GM12801 (cell line): ENCODE results near the gene FREM1.

ENCODE experiments used
- CTCF ChIP-seq: IDR thresholded peaks from one replicate; pipeline ENCODE4 v1.5.1; 2011; ENCODE audit warnings: control low read depth; ENCODE audit not compliant: insufficient read length; ENCODE audit errors: extremely low read depth

The FREM1 gene

DNA sequence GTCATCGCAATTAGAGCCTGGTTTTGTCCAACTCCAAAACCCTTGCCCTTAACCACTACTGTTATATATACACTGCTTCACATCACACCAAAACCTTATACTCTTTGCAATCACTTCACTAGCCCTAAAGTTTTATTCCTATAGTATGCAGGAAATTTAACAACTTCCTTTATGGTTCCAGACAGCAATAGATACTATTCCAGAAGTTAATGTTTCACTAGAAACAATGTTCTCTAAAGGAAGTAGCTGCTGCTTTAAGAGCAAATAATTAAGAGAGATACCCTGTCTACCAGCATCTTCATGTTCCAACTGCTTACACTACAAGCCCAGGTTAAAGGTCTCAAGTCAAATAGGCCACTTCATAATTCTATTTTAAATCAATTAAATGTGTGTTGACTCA, 22.0 kb downstream of the FREM1 start:
- no peak for TF ChIP-seq CTCF

DNA sequence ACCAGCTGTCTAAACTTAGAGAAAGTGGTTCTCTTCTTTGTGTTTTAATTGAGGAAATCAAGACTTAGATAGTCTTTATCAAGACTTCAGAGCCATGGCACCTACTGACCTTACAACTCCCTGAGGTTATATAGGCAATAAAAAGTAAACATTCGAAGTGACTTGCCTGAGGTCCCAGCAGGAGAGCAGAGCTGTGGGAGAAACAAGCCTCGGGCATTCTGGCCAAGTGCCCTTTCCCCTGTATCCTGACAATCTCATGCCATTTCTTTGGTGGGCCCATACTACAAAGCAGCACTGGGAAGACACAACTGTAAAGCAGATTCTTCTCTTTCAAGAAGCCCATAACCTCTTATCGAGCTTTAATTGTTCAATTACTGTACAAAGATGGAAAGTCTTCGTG, 23.1 kb downstream of the FREM1 start:
- TF ChIP-seq CTCF: no peak

GRCh38 chr9:14883310-14883944, 26.8 kb downstream of the FREM1 start:
- no peak for TF ChIP-seq CTCF

DNA sequence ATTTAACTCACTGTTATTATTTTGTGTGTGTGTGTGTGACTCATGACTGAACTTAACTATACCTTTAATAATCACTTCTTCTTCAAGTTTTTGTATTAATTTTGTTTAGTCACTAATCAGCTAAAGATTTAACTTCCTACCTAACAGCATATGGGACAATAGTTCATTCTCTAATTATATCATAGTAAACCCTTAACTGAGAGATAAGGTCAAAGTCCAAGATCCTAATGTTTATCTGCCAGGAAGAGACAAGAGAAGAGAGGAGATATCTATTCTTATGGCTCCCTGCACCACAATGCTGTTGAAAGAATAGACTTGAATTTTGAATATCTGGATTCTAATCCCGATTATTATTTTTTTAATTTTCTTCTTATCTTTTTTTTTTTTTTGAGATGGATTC, 28.1 kb downstream of the FREM1 start:
- no peak for TF ChIP-seq CTCF

GRCh38 chr9:14881006-14881405, 29.2 kb downstream of the FREM1 start:
- no peak for TF ChIP-seq CTCF

- TF ChIP-seq CTCF: no peak
These were observed 40.1 kb downstream of the FREM1 start for GRCh38 chr9:14870090-14870489.

- no peak for TF ChIP-seq CTCF
These were observed 40.6 kb downstream of the FREM1 start for GRCh38 chr9:14869671-14870070.
